Transverse colon (tissue), 4 donors: ENCODE results near the gene CENPM. TPM values are rescaled to one million over a fixed set of nuclear protein-coding genes. Genes with fewer than 3 reads are reported as not detected.

Experiments used
- DNase-seq: peaks from one replicate; pipeline ENCODE4 v3.0.0-alpha.2; 2019
- H3K27ac ChIP-seq, 4 donors: fragments of 200-600 bp; sonication (generic); 2 replicates each; pipeline ENCODE4 v1.5.1; 2016 to 2018; ENCODE audit warnings: inconsistent platforms in 4 of 4
- H3K27me3 ChIP-seq: fragments of 200-600 bp; sonication (generic); 2 replicates; pipeline ENCODE4 v1.5.1; 2017; ENCODE audit warnings: inconsistent platforms
- H3K36me3 ChIP-seq, 4 donors: fragments of 200-600 bp; sonication (generic); 2 replicates each; pipeline ENCODE4 v1.5.1; 2017 to 2019; ENCODE audit warnings: inconsistent platforms in 4 of 4
- H3K4me1 ChIP-seq, 4 donors: fragments of 200-600 bp; sonication (generic); 2 replicates each; pipeline ENCODE4 v1.5.1; 2017 to 2020; ENCODE audit warnings: inconsistent platforms in 4 of 4
- H3K4me3 ChIP-seq, 4 donors: fragments of 200-600 bp; sonication (generic); 1 replicate in 1 of 4; 2 replicates in 3 of 4; pipeline versions ENCODE4 v1.5.1 to v1.6.1; 2017 to 2019; ENCODE audit warnings: inconsistent platforms in 4 of 4
- H3K9me3 ChIP-seq, 2 donors: fragments of 200-600 bp; sonication (generic); 2 replicates each; pipeline ENCODE4 v1.5.1; 2017 to 2019; ENCODE audit warnings: inconsistent platforms in 2 of 2
- CTCF ChIP-seq, 5 experiments: fragments of 200-600 bp in 3 of 5; fragments of 450-650 bp in 2 of 5; sonication (generic) in 3 of 5; IDR thresholded peaks; 1 replicate in 2 of 5; 2 replicates in 3 of 5; pipeline ENCODE4 v1.5.1; 2016 to 2017; ENCODE audit warnings: antibody characterized with exemption in 5 of 5, inconsistent platforms in 3 of 5, mild to moderate bottlenecking in 2 of 5, moderate library complexity in 1 of 5
- EP300 ChIP-seq: sonication (generic); formaldehyde crosslinking; IDR thresholded peaks from one replicate; pipeline ENCODE4 v1.6.1; 2017; ENCODE audit warnings: antibody characterized with exemption, low read depth
- POLR2A ChIP-seq: fragments of 450-650 bp; IDR thresholded peaks from one replicate; pipeline ENCODE4 v1.6.1; 2016; ENCODE audit warnings: antibody characterized with exemption, mild to moderate bottlenecking, moderate library complexity
- POLR2AphosphoS5 ChIP-seq, 3 donors: sonication (generic); formaldehyde crosslinking; IDR thresholded peaks; one replicate each; pipeline ENCODE4 v1.6.1; 2016; ENCODE audit warnings: antibody characterized with exemption in 3 of 3
- WGBS, 2 donors: methylation state at CpG; one replicate each; pipeline ENCODE4 v1.1.5; 2018; ENCODE audit warnings: low coverage in 1 of 2; 5-methylcytosine and 5-hydroxymethylcytosine counted together
- in situ Hi-C, 4 donors: fragments of 200-750 bp; cut with MboI; loops; one replicate each; pipeline versions ENCODE4 v1.15.0 to v1.15.1; 2017; ENCODE audit warnings: low sequenced_read_pairs in 3 of 4, low pct_ligation_motif_present in 1 of 4, low pct_unique_long_range_greater_than_20kb in 1 of 4
- intact Hi-C: fragments of 100-400 bp; cut with DNase I; formaldehyde crosslinking; loops from one replicate; pipeline ENCODE4 v1.15.1; 2023; ENCODE audit warnings: low total_unique reads
- total RNA-seq, 4 donors: library from RNA; depleted of rRNA; stranded (reverse); fragments of >200 nt; gene quantifications; one replicate each; pipeline ENCODE4 v1.1.0, GENCODE V29; 2016

CENPM gene
- total RNA-seq, 4 donors from 2014 or later, result 6.0 to 22.9 (median 11.0) TPM; not detected in 1

DNA sequence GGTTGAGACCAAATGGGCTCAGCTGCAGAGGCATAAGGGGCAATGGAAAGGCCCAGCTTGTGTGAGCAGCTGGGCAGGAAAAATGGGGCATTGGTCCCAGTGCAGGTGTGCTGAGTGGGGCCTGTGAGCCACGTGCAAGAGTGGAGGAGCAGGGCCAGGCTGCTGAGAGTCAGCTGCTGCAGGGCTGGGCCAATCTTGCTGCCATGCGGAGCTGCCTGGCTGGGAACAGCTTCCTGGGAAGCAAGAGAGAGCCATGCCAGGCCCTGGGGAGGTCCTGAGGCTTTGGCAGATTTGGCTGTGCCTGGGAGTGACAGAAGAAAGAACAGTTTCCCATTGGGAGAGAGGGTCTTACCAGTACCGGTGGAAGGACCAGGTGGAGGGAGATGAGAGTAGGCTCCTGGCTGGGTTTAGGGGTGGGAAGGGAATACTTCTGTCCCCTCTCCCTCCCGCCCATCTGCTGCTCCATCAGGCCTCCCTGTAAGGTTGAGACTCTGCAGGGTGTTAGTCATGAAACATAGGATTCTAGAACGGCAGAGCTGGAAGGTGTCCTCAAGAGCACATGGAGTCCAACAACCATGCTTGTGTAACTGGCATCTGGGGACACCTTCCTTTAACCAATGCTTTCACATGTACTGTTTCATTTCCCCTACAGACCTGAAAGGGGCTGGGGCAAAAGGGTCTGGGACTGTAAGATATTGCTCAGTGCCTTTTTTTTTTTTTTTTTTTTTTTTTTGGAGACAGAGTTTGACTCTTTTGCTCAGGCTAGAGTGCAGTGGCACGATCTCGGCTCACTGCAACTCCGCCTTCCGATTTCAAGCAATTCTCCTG is 32.7 kb upstream of the CENPM start:
- H3K27ac ChIP-seq, result no peak overlapping the region
- 78 to 79% methylated on average over 7 to 9 of the region's 9 CpGs for WGBS, 2 donors
- no peaks in the 10 kb centered on the region for H3K36me3 ChIP-seq
- intact Hi-C loops (no loop called here), in situ Hi-C loops (no loop called here)
- TF ChIP-seq POLR2AphosphoS5 (IDR thresholded peaks at IDR 0.05), result no peak
- no peak for TF ChIP-seq CTCF (IDR thresholded peaks at IDR 0.05)
- TF ChIP-seq POLR2A, result no peak
- no peak for TF ChIP-seq EP300
- H3K4me3 ChIP-seq, result no peak overlapping the region
- H3K4me1 ChIP-seq, result peaks cover 4 to 11% (median 11%) of the 10 kb centered on the region in 4 donors
- peaks cover 33% of the 10 kb centered on the region for H3K27me3 ChIP-seq
- no peaks in the 10 kb centered on the region for H3K9me3 ChIP-seq
- DNase-seq, result no peak

DNA sequence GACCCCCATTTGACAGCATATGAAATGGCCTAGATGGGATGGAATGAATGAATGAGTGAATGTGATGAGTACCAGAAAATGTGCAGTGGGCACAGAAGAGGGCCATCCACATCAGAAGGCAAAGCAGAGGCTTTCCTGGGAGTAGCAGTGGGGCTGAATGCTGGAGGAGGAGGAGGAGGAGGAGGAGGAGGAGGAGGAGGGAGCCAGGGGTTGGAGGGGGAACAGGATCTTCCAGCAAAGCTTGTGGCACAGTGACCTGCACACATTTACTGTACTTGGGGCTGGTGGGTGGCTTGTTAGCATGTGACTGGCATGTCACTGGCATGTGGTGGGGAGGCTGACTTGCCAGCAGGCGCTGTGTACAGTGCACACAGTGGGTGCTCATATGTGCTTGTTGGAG is 31.8 kb upstream of the CENPM start:
- 100% methylated on average over 1 of the region's 1 CpG; no CpG with 5 or more reads in 1 of the 2 donors for WGBS, 2 donors
- no peak for DNase-seq
- no peak for TF ChIP-seq POLR2AphosphoS5 (IDR thresholded peaks at IDR 0.05)
- TF ChIP-seq EP300, result no peak
- no peak for TF ChIP-seq CTCF (IDR thresholded peaks at IDR 0.05)
- no peak for TF ChIP-seq POLR2A
- Histone ChIP-seq H3K4me3 (no peak overlapping the region), H3K27ac (no peak overlapping the region), H3K9me3 (no peaks in the 10 kb centered on the region), H3K4me1 (peaks cover 4 to 11% (median 11%) of the 10 kb centered on the region in 4 donors), H3K27me3 (peaks cover 42% of the 10 kb centered on the region), H3K36me3 (no peaks in the 10 kb centered on the region)
- intact Hi-C loops (no loop called here), in situ Hi-C loops (no loop called here)

GRCh38 chr22:41976961-41977566 is 30.1 kb upstream of the CENPM start:
- in situ Hi-C loops, result no loop called here
- Histone ChIP-seq H3K36me3 (no peaks in the 10 kb centered on the region), H3K4me3 (peak overlapping the region in 2 of 4 donors; percentile 37 to 49), H3K4me1 (peaks cover 4 to 11% (median 11%) of the 10 kb centered on the region in 4 donors), H3K9me3 (no peaks in the 10 kb centered on the region), H3K27me3 (peaks cover 59% of the 10 kb centered on the region), H3K27ac (no peak overlapping the region)
- WGBS, 2 donors, result 5% methylated on average over 34 of the region's 46 CpGs; no CpG with 5 or more reads in 1 of the 2 donors
- TF ChIP-seq CTCF (IDR thresholded peaks at IDR 0.05), result no peak
- TF ChIP-seq POLR2AphosphoS5 (IDR thresholded peaks at IDR 0.05), result no peak
- no peak for TF ChIP-seq POLR2A
- TF ChIP-seq EP300, result no peak
- no peak for DNase-seq
- intact Hi-C loops, result no loop called here

DNA sequence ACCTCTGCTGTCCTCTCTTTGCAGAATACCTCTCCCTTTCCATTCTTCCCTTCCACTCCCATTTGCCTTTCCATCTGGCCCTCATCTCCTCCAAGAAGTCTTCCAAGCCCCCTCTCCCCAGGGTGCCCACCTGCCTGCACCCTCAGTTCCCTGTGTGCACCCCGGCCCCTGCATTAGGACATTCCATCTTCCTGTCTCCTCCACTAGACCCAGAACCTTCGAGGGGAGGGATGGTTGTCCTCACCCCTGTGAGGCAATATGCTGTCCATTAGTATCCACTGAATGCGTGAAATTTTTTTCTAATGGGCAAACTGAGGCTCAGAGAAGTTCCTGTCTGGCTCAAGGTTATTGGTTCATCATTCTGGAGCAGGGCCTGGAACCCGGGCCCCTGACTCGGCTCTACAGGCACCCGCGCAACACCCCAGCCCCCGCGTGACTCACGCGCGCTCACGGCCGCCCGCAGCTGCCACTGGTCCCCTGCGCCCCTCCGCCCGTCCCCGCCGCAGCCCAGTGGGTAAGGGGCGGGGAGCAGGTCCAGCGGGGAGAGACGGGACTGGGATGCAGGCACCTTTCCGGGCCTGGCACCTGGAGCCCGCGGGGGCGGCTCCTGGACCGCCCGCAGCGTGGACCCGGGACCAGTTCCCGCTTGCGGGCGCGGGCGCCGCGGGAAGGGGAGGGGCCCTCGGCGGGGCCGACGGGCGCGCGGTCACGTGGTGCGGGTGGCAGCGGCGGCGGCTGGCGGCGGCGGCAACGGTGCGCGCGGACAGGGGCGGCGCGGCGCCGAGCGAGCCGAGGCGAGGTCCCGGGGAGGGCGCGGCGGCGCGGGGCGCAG is 29.3 kb upstream of the CENPM start:
- intact Hi-C loops (no loop called here), in situ Hi-C loops (no loop called here)
- DNase-seq, result peak; percentile 47
- H3K27ac ChIP-seq, result no peak overlapping the region
- H3K27me3 ChIP-seq, result peaks cover 66% of the 10 kb centered on the region
- H3K4me3 ChIP-seq, result peak overlapping the region; percentile 28 to 49 (median 36)
- WGBS, 2 donors, result 7 to 22% methylated on average over 3 to 24 of the region's 72 CpGs
- no peaks in the 10 kb centered on the region for H3K9me3 ChIP-seq
- H3K36me3 ChIP-seq, result no peaks in the 10 kb centered on the region
- TF ChIP-seq CTCF (IDR thresholded peaks at IDR 0.05), result no peak
- no peak for TF ChIP-seq EP300
- TF ChIP-seq POLR2A, result no peak
- TF ChIP-seq POLR2AphosphoS5 (IDR thresholded peaks at IDR 0.05), result no peak
- H3K4me1 ChIP-seq, result peaks cover 4 to 11% (median 11%) of the 10 kb centered on the region in 4 donors
